Measurements from ENCODE around the gene TMEM209.
A peak's percentile ranks its signal among the peaks of the same experiment; 100 is the strongest.
"Not testable (repeated sequence)": the region's sequence is repeated elsewhere in the genome, so short reads cannot be mapped to it uniquely, and the experiment has no call there.

TMEM209 gene

DNA sequence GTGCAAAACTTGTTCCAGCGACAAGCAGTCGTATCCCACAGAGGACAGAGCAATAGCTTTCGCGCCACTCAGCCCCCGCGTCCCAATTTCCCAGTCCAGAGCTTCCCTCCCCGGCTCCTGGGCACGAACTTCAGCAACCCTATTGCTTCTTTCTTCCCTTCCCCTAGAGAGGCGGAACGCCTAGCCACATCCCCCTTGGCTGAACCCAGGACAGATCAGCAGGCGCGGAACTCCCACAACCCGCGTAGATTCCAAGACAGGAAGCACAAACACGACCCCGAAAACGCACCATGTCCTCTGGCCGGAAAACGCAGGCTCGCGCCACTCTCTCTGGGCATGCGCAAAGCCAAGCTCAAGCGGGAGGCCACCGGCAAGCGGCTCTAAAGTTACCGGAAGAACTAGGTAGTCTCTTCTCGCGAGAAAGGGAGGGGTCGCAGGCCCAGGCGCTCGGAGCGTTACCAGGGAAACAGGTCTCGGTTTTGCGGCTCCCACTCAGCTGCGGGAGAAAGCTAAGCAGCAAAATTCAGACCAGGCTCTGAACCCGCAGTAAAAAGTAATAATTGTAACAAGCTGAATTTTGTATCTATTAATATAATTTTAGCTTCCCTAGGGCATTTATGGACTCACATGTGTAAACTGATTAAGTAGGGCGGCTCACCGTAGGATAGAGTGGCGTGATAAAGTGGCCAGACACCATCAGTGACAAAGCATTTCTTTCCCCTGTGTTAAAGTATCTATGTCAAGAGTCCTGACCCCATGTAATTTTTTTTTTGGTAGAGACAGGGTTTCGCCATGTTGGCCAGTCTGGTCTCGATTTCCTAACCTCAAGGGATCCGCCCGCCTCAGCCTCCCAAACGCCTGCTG lies at the start of gene TMEM209:
Gene TMEM209 (minus strand): TSS at position 323 of the 864 bp plus-strand sequence. CDS start 31 bp downstream, at position 292.
- DNase-seq (ENCODE audit: low spot score), result peak; percentile 98

DNA sequence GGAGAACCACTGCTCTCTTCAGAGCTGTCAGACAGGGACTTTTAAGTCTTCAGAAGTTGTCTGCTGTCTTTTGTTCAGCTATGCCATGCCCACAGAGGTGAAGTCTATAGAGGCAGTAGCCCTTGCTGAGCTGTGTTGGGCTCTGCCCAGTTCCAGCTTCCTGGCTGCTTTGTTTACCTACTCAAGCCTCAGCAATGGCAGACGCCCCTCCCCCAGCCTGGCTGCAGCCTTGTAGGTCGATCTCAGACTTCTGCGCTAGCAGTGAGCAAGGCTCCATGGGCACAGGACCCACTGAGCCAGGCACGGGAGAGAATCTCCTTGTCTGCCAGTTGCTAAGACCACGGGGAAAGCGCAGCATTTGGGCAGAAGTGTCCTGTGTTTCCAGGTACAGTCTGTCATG lies 49.3 kb upstream of the TMEM209 start:
- DNase-seq (ENCODE audit: low spot score), result no peak

DNA sequence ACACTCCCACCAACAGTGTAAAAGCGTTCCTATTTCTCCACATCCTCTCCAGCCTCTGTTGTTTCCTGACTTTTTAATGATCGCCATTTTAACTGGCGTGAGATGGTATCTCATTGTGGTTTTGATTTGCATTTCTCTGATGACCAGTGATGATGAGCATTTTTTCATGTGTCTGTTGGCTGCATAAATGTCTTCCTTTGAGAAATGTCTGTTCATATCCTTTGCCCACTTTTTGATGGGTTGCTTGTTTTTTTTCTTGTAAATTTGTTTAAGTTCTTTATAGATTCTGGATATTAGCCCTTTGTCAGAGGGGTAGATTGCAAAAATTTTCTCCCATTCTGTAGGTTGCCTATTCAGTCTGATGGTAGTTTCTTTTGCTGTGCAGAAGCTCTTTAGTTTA lies 44.4 kb upstream of the TMEM209 start:
- DNase-seq (ENCODE audit: low spot score), result not testable (repeated sequence)

DNA sequence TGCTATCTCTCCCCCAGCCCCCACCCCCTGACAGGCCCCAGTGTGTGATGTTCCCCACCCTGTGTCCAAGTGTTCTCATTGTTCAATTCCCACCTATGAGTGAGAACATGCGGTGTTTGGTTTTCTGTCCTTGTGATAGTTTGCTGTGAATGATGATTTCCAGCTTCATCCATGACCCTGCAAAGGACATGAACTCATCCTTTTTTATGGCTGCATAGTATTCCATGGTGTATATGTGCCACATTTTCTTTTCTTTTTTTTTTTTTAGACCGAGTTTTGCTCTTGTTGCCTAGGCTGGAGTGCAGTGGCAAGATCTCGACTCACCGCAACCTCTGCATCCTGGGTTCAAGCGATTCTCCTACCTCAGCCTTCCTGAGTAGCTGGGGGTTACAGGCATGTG lies 43.6 kb upstream of the TMEM209 start:
- not testable (repeated sequence) for DNase-seq (ENCODE audit: low spot score)

DNA sequence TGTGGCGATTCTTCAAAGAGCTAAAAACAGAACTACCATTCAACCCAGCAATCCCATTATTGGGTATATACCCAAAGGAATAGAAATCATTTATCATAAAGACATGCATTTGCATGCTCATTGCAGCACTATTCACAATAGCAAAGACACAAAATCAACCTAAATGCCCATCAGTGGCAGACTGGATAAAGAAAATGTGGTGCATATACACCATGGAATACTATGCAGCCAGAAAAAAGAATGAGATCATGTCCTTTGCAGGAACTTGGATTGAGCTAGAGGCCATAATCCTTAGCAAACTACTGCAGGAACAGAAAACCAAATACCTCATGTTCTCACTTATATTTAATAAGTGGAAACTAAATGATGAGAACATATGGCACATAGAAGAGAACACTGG lies 41.3 kb upstream of the TMEM209 start:
- not testable (repeated sequence) for DNase-seq (ENCODE audit: low spot score)

DNA sequence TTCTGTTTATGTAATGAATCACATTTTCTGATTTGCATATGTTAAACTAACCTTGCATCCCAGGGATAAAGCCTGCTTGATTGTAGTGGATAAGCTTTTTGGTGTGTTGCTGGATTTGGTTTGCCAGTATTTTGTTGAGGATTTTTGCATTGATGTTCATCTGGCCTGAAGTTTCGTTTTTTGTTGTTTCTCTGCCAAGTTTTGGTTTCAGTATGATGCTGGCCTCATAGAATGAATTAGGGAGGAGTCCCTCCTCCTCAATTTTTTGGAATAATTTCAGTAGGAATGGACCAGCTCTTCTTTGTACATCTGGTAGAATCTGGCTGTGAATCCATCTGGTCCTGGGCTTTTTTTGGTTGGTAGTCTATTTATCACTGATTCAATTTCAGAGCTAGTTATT lies 38.3 kb upstream of the TMEM209 start:
- not testable (repeated sequence) for DNase-seq (ENCODE audit: low spot score)

DNA sequence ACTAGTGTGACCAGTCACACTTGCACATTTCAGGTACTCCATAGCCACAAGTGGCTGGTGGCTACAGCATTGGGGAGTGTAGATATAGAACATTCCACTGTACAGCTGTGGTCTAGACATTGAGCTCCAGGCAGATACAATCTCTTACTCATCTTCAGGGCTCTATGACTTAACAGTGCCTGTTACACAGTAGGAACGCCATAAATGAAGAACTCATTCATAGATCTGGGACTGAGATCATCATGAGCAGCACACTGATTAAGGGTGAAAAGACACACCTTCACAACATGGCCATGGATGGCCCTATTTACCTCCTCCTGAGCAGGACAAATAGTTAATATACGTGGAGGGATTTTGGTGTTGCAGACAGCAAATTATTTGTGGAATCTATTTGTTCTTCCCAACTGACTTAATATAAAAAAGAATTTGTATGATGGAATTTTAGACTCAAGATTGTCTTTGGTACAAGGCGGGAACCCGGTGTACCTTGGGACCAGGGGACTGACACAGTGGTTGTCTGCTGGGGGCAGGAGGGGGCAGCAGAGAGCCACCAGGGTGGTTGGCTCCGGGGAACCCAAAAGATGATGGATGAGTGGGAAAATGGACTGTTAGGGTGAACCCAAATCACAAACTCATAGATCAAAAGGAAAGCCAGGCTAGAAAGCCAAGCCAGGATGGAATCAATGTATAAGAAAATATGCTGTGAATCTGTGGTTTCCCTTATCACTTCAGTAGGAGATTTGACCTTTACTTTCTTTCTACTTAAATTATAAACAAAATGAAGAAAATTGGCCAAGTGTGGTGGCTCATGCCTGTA lies 37.2 kb upstream of the TMEM209 start:
- peak; percentile 67 for DNase-seq (ENCODE audit: low spot score)

DNA sequence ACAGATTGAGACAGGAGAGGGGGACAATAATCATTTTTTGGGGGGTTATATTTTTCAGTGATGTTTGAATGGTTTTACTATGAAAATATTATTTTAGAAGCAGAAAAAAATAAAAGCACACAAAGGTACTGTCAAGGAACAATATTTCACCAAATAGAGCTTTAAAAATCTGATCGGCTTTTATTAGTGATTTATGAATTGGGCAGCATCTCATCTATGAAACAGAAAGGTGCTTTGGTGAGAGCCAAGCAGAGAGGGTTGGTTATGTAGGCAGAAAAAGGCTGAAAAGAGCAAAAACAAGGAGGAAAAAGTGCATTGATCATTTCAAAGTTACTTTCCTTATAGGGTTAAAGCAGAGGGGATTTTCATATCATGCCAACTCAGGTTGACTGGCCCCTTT lies 35.0 kb upstream of the TMEM209 start:
- no peak for DNase-seq (ENCODE audit: low spot score)

DNA sequence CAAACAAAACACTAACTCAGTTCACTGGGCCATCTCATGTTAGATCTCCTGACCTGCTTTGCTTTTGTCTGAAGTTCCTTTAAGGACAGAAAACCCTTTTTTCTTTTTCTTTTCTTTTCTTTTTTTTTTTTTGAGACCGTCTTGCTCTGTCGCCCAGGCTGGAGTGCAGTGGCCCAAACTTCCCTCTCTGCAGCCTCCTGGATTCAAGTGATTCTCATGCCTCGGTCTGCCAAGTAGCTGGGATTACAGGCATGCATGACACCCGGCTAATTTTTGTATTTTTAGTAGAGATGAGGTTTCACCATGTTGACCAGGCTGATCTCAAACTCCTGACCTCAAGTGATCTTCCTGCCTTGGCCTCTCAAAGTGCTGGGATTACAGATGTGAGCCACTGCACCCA lies 31.2 kb upstream of the TMEM209 start:
- not testable (repeated sequence) for DNase-seq (ENCODE audit: low spot score)

DNA sequence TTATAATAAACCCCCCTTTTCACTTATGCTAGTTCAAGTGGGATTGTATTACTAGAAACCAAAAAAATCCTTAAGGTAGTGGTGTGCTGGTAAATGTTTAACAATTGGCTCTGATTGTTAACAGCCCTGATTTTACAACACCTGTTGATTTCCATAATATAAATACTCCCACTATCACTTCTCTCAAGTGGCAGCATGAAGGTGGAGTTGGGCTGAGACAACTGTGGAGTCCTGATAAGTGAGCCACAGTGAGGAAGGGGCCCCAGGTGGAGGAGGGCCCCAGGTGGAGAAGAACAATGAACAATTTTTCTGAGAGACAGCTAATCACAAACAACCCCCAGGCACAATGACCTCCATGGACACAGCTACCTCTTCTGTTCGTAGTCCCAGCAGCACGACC lies 28.9 kb upstream of the TMEM209 start:
- no peak for DNase-seq (ENCODE audit: low spot score)

DNA sequence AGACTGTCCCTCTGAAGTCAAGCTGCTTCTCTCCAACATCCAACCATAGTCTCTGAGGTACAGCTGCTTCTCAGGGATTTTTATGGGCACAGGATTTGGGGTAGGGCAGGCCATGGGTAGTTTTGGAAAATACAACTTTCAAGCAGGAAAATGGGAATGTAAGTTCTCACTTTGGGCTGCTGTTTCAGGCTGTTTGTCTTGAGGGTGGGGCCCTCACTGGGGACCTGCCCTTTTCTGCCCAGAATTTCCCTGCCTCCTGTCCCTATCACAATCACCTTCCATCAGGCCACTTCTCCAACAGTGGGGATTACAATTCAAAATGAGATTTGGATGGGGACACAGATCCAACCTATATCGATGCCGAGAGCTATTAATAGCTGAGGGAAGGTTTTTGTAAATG lies 27.0 kb upstream of the TMEM209 start:
- no peak for DNase-seq (ENCODE audit: low spot score)

DNA sequence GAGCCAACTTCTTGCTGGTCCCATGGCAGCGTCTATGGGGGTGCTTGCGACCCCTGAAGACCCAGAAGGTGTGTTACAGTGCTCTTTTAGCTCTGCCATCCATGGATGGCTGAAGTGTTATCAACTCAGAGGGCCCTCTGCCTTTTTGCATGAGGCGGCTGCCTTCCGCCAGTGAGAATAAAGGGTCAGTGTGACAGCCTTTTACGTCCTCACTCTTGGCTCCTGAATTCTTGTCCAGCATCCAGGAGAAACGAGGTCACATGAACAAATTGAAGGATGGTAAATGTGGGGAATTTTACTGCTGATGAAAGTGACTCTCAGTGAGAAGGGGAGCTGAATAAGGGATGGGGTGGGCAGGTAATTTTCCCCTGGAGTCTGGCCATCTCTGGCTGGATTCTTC lies 26.6 kb upstream of the TMEM209 start:
- DNase-seq (ENCODE audit: low spot score), result no peak

DNA sequence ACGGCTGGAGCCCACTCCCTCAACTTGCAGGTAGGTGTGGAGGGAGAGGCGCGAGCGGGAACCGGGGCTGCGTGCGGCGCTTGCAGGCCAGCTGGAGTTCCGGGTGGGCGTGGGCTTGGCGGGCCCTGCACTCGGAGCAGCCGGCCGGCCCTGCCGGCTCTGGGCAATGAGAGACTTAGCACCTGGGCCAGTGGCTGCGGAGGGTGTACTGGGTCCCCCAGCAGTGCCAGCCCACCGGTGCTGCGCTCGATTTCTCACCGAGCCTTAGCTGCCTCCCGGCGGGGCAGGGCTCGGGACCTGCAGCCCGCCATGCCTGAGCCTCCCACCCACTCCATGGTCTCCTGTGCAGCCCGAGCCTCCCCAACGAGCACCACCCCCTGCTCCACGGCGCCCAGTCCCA lies 24.8 kb upstream of the TMEM209 start:
- not testable (repeated sequence) for DNase-seq (ENCODE audit: low spot score)

DNA sequence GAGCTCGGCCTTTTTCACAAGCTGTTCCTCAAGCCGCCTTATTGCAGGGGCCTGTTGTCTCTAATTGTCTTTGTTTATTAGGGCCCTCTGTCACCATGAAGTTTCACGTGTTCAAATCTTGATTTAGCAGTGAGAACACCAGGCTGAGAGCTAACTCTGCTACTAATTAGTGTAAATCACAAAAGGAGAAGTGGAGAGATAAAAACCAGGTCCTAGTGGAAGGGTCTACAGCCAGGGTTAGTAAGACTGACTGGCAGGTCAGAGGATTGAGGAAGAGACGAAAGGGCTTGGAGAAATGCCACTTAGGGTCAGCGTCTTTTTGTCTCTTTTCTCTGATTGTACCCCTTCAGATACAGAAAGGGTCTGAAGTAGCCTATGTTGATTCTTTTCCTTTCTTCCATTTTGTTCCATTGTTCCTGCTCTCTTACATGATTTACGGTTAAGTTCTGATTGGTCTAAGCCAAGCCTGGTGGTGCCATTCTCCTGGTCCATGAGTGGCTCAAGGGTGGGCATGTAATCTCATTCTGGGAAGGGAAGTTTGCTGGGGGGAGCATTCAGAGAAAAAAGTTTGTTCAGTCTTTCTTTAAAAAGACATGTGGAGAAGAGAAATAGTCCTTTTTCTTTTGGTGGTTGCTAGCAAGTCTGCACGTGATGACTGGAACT lies 23.8 kb upstream of the TMEM209 start:
- DNase-seq (ENCODE audit: low spot score), result no peak

DNA sequence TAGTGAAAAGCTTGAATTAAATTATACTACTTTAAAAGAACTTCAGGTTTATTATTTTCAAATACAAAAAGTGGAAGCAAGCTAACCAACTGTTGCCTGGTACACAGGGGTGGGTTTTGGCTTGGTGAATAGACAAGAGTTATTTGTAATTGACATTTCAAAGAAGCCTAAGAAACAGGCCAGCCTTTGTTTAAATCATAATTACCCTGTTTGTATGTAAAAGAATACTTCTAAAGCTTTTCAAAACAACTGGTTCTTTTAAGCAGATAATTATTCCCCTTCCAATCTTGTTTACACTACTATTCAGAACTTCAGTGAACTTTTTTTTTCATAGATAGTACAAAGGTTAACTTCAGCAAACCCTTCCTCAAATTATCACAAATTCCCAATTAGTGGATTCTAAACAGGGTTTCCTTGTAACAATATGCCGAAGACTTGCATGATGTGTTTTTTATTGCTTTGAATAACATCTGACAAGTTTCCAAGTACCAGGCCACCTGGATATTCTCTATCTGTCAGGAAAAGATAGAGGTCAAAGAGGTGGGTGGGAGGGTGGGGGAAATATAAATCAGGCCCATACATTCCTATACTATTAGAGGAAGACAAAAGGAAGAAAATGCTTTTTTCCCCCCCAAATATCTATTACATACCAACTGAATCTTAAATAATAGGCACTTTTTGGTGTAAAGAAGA lies 22.8 kb upstream of the TMEM209 start:
- DNase-seq (ENCODE audit: low spot score), result no peak

DNA sequence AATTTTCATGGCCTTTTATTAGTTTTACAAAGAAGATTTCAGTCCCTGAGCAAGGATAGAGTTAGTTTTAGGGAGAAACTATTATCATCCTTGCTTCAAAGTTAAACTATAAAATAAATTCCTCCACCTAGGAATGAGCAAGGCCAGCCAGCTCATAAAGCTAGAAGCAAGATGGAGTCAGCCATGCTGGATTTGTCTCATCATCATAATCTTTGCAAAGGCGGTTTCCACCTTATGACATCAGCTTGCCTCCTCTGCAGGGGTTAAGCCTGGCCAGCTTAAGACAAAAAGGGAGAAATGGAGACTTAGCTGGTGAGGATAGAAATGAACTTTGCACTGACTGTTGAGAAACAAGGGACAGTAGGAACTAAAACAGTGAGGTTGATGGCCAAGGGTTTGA lies 21.1 kb upstream of the TMEM209 start:
- DNase-seq (ENCODE audit: low spot score), result no peak

DNA sequence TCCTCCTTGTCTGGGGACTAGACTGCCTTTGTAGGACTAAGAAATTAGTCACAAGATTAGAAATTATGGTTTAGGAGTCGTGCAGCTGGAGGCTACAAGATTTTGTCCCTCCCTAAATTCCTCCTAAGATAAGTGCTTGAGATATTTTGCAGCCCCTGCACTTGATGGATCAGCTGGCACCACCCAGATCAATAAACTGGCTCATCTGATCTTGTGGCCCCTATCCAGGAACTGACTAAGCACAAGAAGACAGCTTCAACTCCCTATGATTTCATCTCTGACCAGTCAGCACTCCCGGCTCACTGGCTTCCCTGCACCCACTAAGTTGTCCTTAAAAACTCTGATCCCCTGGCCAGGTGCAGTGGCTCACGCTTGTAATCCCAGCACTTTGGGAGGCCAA lies 19.7 kb upstream of the TMEM209 start:
- DNase-seq (ENCODE audit: low spot score), result not testable (repeated sequence)

DNA sequence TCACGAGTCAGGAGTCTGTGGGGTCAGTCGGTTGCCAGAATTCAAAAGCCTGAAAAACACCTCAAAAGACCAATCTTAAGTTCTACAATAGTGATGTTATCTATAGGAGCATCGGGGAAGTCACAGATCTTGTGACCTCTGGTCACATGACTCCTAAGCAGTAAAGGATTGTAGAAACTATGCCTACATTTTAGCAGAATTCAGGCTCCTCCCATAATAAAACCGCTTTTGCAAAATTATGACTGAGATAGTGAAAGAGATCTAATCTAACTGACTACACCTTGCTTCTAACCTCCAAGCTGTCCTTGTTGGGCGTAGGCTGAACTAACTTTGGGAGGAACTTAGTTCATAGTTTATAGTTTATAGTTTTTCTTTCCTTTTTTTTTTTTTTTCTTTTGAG lies 19.0 kb upstream of the TMEM209 start:
- DNase-seq (ENCODE audit: low spot score), result no peak

DNA sequence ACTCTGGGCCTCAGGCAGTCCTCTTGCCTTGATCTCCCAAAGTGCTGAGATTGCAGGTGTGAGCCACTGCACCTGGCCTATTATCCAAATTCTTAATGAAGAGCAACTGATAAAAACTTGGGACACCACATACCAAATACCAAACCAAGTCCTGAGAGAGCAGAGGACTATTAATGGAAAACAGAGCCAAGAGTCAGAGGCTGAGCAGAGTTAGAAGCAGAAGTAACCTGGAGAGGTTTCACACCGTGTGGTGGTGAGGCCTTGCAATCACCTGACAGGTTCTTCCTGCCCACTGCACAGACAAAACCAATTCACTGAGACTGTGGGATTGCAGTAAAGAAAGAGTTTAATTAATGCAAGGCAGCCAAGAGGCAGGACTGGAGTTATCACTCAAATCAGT lies 18.4 kb upstream of the TMEM209 start:
- DNase-seq (ENCODE audit: low spot score), result no peak

DNA sequence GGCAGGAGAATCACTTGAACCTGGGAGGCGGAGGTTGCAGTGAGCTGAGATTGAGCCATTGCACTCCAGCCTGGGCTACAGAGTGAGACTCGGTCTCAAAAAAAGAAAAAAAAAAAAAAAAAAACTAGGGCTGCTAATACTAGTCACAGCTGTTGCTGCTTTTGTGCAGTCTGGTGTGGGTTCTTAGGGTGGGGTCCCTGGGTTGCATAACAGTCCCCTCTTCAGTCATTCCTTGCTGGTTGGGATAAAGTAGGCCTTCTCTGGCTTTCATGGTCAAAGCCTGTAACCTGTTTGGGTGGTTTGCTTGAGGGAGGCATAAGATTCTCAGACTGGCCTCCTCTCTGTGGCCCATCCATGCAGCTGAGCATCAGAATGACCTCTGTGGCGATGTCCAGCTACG lies 16.5 kb upstream of the TMEM209 start:
- DNase-seq (ENCODE audit: low spot score), result no peak

DNA sequence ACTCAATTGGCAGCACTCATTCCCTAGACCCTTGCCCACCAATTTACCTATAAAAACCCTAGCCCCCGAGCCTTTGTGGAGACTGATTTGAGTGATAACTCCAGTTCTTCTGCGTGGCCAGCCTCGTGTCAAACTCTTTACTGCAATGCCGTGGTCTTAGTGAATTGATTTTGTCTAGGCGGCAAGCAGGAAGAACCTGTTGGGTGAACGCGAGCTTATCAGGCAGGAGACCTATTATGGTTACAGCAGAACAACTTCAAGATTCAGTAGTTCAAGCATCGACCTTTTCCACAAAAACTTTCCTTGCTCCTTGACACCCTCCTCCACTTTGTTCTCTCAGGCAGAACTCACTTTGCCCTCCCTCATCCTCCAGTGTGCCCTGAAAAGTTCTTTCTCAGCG lies 14.7 kb upstream of the TMEM209 start:
- no peak for DNase-seq (ENCODE audit: low spot score)
